ENCODE data around the gene KIF3C. TPM values are rescaled to one million over a fixed set of nuclear protein-coding genes. Genes with fewer than 3 reads are reported as not detected.
"Not testable (repeated sequence)": the region's sequence is repeated elsewhere in the genome, so short reads cannot be mapped to it uniquely, and the experiment has no call there.

The KIF3C gene
- polyA plus RNA-seq, 1 donor from 2014 or later, result 0.31 TPM

DNA sequence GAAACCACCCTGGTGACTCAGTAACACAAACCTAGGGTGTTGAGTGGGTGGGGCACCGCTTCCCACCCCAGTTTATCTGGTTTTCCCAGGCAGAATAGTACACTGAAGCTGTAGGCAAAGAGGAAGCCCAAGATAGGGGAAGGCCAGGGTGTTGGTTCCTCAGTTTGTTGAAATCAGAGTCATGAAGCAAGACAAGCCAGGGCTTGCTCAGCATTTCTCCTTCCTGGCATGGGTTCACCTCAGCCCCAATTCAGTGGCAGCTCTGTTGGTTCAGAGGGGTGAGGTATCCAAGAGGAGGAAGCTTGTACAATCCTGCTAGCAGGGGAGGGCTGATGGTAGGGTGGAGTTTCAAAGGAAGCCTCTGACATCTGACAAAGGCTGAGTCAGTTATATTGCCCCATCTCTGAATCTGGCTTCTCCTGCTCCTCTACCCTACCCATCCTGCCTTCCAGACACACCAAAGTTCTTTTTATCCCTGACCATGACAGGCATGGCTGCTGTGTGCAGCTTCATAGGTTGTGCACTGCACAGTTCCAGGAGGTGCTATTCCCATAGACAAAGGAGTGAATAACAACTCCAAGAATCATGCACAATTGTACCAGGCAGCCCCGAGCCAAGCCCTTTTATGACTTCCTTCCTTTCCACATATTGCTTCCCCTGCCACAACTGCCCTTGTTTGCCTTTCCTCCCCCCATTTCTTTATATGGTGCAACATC lies 26.7 kb upstream of the KIF3C start:
- Mint-ChIP-seq H3K27me3 (peaks cover 1% of the 10 kb centered on the region), H3K4me3 (no peak overlapping the region), H3K9me3 (peaks cover 3 to 7% (median 4%) of the 10 kb centered on the region in 3 donors), H3K27ac (peak overlapping the region in 1 of 3 donors; percentile 41), H3K36me3 (no peaks in the 10 kb centered on the region), H3K4me1 (peaks cover 0 to 1% (median 0%) of the 10 kb centered on the region in 3 donors)

GRCh38 chr2:26008095-26008494 lies 25.8 kb upstream of the KIF3C start:
- H3K4me1 Mint-ChIP-seq, result peaks cover 0 to 1% (median 0%) of the 10 kb centered on the region in 3 donors
- H3K27me3 Mint-ChIP-seq, result peaks cover 1% of the 10 kb centered on the region
- no peak overlapping the region for H3K27ac Mint-ChIP-seq
- no peaks in the 10 kb centered on the region for H3K36me3 Mint-ChIP-seq
- H3K9me3 Mint-ChIP-seq, result peaks cover 3 to 7% (median 4%) of the 10 kb centered on the region in 3 donors
- no peak overlapping the region for H3K4me3 Mint-ChIP-seq

DNA sequence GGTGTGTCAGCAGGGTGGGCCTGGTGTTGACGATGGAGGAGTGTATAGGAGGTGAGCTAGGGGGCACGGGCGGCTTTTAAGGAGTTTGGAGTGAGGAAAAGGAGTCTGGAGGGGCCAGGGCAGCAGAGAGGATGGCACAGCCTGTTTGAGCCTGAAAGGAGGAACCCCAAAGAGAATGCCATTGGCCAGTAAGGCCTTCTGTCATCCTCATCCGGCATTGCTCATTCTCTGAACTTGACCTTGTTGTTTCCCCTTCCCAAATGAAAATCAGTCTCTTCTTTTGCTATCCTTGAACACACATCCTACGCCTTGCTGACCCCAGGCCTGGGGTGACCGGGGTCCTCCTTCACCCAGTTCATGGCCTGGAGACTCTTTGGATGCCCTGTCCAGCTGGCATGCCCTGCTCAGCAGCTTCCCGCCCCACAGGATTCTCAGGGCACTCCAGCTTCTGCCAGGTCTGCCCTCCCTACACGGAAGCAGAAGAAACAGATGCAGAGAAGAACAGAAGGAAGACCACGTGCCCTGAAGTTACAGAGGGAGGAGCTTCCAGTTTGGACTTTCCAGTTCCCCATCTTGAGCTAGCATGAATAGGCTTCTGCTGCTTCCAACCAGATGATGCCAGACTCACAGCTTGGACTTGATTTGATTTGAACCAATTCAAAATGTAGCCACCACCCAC lies 20.5 kb upstream of the KIF3C start:
- Mint-ChIP-seq H3K27me3 (no peaks in the 10 kb centered on the region), H3K27ac (no peak overlapping the region), H3K4me1 (peaks cover 0 to 2% (median 0%) of the 10 kb centered on the region in 3 donors), H3K9me3 (no peaks in the 10 kb centered on the region), H3K4me3 (no peak overlapping the region), H3K36me3 (peaks cover 2% of the 10 kb centered on the region)

DNA sequence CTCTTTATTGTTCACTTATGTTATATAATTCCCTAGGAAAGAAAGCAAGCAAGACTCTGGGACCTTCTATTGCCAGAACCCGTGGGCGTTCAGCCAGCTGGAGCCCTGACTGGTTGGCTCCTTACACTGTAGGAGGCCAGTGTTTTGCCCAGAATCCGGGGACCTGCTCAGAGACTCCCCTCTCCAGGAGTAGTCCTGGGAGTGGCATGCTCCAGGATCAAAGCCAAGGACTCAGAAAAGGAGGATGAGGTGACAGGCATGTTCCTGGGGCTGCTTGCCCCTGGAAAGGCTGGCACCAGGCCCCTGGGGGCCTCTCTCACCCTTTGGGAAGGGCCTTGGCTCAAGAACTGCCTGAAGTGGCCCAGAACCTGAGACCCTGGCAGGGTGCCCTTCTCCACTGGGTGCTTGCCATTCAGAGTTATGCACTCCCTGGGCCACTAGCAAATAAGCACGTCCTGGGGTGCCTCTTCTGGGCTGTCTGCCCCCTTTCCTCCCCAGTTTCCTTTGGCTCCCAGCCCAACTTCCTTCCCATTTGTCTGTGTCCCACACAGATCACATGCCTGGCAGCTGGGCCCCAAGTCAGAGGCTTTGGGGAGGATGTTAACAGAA lies 19.6 kb upstream of the KIF3C start:
- Mint-ChIP-seq H3K4me1 (peaks cover 0 to 2% (median 0%) of the 10 kb centered on the region in 3 donors), H3K36me3 (peaks cover 2% of the 10 kb centered on the region), H3K27ac (no peak overlapping the region), H3K9me3 (no peaks in the 10 kb centered on the region), H3K27me3 (no peaks in the 10 kb centered on the region), H3K4me3 (no peak overlapping the region)

- Mint-ChIP-seq H3K36me3 (peaks cover 2% of the 10 kb centered on the region), H3K27ac (no peak overlapping the region), H3K27me3 (no peaks in the 10 kb centered on the region), H3K9me3 (no peaks in the 10 kb centered on the region), H3K4me3 (no peak overlapping the region), H3K4me1 (peaks cover 0 to 2% (median 0%) of the 10 kb centered on the region in 3 donors)
Observed at GRCh38 chr2:26000561-26001082, 18.3 kb upstream of the KIF3C start.

DNA sequence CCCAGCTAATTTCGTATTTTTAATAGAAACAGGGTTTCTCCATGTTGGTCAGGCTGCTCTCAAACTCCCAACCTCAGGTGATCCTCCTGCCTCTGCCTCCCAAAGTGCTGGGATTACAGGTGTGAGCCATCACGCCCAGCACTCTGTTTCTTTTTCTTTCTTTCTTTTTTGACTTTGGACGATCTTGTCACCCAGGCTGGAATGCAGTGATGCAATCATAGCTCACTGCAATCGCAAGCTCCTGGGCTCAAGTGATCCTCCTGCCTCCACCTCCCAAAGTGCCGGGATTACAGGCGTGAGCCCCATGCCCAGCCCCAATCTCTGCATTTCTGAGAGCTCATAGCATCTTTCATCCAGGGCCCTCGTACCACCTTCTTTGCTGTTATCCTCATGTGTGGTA lies 17.1 kb upstream of the KIF3C start:
- H3K27ac Mint-ChIP-seq, H3K36me3 Mint-ChIP-seq, H3K4me3 Mint-ChIP-seq, H3K9me3 Mint-ChIP-seq, H3K27me3 Mint-ChIP-seq, H3K4me1 Mint-ChIP-seq: not testable (repeated sequence)

DNA sequence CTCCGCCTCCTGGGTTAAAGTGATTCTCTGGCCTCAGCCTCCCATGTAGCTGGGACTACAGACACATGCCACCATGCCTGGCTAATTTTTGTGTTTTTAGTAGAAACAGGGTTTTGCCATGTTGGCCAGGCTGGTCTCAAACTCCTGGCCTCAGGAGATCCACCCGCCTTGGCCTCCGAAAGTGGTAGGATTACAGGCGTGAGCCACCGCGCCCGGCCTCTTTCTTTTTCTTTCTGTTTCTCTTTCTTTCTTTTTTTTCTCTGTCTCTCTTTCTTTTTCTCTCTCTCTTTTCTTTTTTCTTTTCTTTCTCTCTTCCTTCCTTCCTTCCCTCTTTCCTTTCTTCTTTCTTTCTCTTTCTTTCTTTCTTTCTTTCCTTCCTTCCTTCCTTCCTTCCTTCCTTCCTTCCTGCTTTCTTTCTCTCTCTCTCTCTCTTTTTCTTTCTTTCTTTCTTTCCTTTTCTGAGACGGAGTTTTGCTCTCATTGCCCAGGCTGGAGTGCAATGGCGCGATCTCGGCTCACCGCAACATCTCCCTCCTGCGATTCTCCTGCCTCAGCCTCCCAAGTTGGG lies 16.6 kb upstream of the KIF3C start:
- not testable (repeated sequence) for H3K36me3 Mint-ChIP-seq, H3K27ac Mint-ChIP-seq, H3K4me1 Mint-ChIP-seq, H3K9me3 Mint-ChIP-seq, H3K4me3 Mint-ChIP-seq, H3K27me3 Mint-ChIP-seq

DNA sequence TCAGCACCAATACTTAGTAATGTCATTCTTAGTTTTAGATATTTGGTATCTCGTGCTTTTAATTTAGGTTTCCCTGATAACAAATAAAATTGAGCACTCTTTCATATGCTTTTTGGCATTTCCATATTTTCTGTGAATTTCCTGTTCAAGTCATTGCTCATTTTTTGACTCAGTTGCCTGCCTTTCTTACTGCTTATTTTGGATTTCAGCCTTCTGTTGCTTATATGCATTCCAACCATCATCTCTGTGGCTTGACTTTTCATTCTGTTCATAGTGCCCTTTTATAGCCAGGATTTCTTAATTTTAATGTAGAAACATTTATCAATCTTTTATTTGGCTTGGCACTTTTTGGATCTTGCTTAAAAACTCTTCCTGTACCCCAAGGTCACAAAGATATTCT lies 14.5 kb upstream of the KIF3C start:
- Mint-ChIP-seq H3K27me3 (peaks cover 1% of the 10 kb centered on the region), H3K4me3 (no peak overlapping the region), H3K36me3 (no peaks in the 10 kb centered on the region), H3K27ac (no peak overlapping the region), H3K4me1 (peaks cover 0 to 6% (median 0%) of the 10 kb centered on the region in 3 donors), H3K9me3 (no peaks in the 10 kb centered on the region)

DNA sequence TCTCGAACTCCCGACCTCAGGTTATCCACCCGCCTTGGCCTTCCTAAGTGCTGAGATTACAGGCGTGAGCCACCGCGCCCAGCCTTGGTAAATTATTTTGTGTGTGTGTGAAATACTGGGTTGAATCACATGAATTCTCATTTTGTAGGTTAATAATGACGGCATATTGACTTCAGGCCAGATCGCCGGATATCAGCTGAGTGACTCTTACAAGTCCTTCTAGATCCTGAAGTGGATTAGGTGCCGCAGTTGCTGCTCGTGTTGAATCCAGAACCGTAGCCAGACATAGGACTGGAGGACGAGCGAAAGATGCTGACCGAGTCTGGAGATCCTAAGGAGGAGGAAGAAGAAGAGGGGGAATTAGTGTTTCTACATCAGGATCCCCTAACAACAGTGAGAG lies 12.2 kb upstream of the KIF3C start:
- Mint-ChIP-seq H3K36me3 (no peaks in the 10 kb centered on the region), H3K27me3 (peaks cover 1% of the 10 kb centered on the region), H3K4me3 (no peak overlapping the region), H3K9me3 (no peaks in the 10 kb centered on the region), H3K4me1 (peaks cover 0 to 8% (median 2%) of the 10 kb centered on the region in 3 donors), H3K27ac (no peak overlapping the region)

DNA sequence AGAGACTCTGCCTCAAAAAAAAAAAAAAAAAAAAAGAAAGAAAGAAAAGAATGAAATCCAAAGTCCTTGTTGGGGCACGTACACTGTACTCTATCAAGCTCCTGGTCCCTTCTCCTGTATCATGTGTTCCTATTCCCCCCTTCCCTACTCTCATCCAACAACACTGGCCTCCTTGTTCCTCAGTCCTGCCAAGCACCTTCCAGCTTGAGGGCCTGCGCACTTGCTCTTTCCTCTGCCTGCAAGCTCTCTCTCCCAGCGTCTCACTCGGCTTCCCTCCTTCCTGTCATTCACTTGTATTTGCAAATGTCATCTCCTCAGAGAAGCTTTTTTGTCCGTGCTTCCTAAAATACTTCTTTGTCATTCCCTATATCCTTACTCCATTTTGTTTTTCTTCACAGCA lies 10.8 kb upstream of the KIF3C start:
- H3K9me3 Mint-ChIP-seq, result no peaks in the 10 kb centered on the region
- no peaks in the 10 kb centered on the region for H3K36me3 Mint-ChIP-seq
- no peak overlapping the region for H3K27ac Mint-ChIP-seq
- H3K4me1 Mint-ChIP-seq, result peaks cover 0 to 8% (median 3%) of the 10 kb centered on the region in 3 donors
- no peak overlapping the region for H3K4me3 Mint-ChIP-seq
- peaks cover 1% of the 10 kb centered on the region for H3K27me3 Mint-ChIP-seq

GRCh38 chr2:25992556-25992955 lies 10.3 kb upstream of the KIF3C start:
- Mint-ChIP-seq H3K36me3 (no peaks in the 10 kb centered on the region), H3K4me1 (peaks cover 0 to 8% (median 3%) of the 10 kb centered on the region in 3 donors), H3K4me3 (no peak overlapping the region), H3K27ac (no peak overlapping the region), H3K9me3 (no peaks in the 10 kb centered on the region), H3K27me3 (peaks cover 1% of the 10 kb centered on the region)

- no peaks in the 10 kb centered on the region for H3K36me3 Mint-ChIP-seq
- no peak overlapping the region for H3K4me3 Mint-ChIP-seq
Observed at GRCh38 chr2:25991965-25992364, 9.7 kb upstream of the KIF3C start.

GRCh38 chr2:25989154-25989553 lies 6.9 kb upstream of the KIF3C start:
- no peak overlapping the region for H3K4me3 Mint-ChIP-seq
- no peak overlapping the region for H3K27ac Mint-ChIP-seq
- no peaks in the 10 kb centered on the region for H3K27me3 Mint-ChIP-seq
- peaks cover 2% of the 10 kb centered on the region for H3K36me3 Mint-ChIP-seq
- H3K4me1 Mint-ChIP-seq, result peaks cover 0 to 8% (median 3%) of the 10 kb centered on the region in 3 donors
- no peaks in the 10 kb centered on the region for H3K9me3 Mint-ChIP-seq

More at GRCh38 chr2:25991965-25992364, 9.7 kb upstream of the KIF3C start:
- Mint-ChIP-seq H3K27me3 (peaks cover 1% of the 10 kb centered on the region), H3K9me3 (no peaks in the 10 kb centered on the region), H3K4me1 (peaks cover 0 to 8% (median 3%) of the 10 kb centered on the region in 3 donors), H3K27ac (no peak overlapping the region)

DNA sequence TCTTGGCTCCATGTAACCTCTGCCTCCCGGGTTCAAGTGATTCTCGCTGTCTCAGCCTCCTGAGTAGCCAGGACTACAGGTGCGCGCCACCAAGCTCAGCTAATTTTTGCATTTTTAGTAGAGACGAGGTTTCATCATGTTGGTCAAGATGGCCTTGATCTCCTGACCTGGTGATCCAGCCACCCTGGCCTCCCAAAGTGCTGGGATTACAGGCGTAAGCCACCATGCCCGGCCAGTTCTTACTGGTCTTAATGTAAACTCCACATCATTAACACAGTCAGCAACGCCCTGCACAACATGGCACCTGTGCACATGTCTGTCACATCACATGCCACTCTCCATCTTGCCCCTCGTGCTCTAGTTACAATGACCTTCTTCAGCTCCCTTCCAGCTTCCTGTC lies 5.8 kb upstream of the KIF3C start:
- peaks cover 2% of the 10 kb centered on the region for H3K36me3 Mint-ChIP-seq
- peaks cover 2 to 8% (median 3%) of the 10 kb centered on the region in 3 donors for H3K4me1 Mint-ChIP-seq
- H3K4me3 Mint-ChIP-seq, result no peak overlapping the region
- H3K9me3 Mint-ChIP-seq, result no peaks in the 10 kb centered on the region
- H3K27ac Mint-ChIP-seq, result no peak overlapping the region
- H3K27me3 Mint-ChIP-seq, result no peaks in the 10 kb centered on the region

GRCh38 chr2:25983735-25984134 lies 1.4 kb upstream of the KIF3C start:
- no peak overlapping the region for H3K27ac Mint-ChIP-seq
- no peaks in the 10 kb centered on the region for H3K27me3 Mint-ChIP-seq
- peak overlapping the region in 3 of 4 donors; percentile 16 to 95 (median 93) for H3K4me3 Mint-ChIP-seq
- peaks cover 1 to 5% (median 5%) of the 10 kb centered on the region in 3 donors for H3K4me1 Mint-ChIP-seq
- H3K9me3 Mint-ChIP-seq, result no peaks in the 10 kb centered on the region
- peaks cover 2% of the 10 kb centered on the region for H3K36me3 Mint-ChIP-seq

Measured in IgD-negative memory B cell (primary cell).